Measurements from ENCODE around the gene EGLN2.
"Not testable (repeated sequence)": the region's sequence is repeated elsewhere in the genome, so short reads cannot be mapped to it uniquely, and the experiment has no call there.

EGLN2 gene

DNA sequence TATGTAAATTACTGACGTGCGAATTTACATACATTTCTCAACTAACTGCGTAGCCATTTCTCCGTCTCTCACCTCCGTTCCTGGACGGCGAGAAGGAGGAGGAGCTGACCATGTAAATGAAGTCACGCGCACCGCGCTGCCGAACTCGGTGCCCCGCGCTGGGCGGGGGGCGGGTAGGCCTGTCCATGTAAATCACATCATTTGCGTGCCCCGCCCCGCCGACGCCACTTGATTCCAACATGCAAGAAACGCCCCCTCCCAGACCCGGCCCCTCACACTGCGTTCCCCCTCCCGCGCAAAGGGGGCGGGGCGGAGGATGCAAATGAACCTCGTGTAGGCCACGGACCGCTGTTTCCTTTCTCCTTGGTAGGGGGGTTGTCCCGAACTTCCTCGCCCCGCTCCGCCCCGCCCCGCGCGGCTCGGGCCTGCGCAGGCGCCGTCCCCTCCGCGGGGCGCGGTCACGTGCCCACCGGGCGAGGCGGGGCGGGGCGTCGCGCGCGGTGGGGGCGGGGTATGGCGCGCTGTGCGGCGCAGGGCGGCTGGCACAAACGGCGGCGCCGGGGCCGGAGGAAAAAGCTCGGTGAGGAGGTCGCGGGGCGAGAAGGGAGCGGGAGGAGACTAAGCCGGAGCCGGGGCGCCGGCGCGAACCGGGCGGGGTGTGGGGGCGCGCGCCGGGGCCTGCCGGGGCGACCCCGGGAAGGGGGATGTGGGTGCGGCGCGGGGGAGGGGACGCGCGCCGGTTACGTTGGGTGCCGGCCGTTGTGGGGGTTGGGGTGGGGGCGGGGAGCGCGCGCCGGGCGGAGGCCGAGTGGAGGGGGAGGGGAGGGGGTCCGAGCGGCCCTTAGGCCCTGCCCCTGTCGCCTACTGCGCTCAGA is at the start of gene EGLN2:
Gene EGLN2, plus strand, starts transcription at position 509 of the 875 bp plus-strand sequence. CDS start 1,382 bp downstream, outside the sequence.
- DNase-seq = peak; percentile 100

DNA sequence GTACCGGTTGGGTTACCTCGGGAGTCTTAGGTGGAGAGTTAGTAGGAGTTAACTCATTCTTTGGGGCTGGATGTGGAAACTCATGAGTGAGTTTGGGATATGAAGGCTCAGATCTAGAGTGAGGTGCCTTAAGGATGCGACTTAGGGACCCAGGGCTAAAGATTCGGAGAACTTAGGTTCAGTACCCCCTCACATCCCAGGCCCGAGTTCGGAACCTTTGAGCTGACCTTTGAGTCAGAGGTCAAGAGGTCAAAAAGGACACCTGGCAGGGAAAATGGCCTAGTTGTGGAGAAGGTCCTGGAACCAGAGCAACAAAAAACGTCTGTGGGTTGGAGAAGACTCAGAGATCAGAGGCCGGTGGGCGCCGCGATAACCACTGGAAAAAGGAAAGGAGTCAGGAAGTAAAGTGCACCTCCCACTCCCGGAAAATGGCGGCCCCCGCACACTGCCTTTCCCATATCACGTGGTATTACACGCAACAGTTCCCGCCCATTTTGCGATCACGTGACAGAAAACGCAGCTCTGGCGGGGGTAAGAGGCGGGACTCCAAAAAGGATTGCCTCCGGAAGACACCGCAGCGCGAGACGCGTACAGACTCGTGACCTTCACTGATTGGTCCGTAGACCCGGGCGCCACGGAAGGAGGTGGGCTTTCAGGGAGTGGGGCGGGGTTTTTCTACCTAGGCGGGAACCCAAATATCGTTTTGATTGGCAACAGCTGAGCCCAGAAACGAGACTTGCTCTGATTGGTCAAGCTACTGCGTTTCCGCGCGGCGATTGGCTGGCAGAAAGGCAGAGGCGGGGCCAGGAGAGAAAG is 48.7 kb upstream of the EGLN2 start, which contains the start of gene ACTMAP:
Gene ACTMAP, minus strand, starts transcription at position 420 of the 816 bp plus-strand sequence. CDS start 674 bp downstream, outside the sequence.
- peak; percentile 100 for DNase-seq

DNA sequence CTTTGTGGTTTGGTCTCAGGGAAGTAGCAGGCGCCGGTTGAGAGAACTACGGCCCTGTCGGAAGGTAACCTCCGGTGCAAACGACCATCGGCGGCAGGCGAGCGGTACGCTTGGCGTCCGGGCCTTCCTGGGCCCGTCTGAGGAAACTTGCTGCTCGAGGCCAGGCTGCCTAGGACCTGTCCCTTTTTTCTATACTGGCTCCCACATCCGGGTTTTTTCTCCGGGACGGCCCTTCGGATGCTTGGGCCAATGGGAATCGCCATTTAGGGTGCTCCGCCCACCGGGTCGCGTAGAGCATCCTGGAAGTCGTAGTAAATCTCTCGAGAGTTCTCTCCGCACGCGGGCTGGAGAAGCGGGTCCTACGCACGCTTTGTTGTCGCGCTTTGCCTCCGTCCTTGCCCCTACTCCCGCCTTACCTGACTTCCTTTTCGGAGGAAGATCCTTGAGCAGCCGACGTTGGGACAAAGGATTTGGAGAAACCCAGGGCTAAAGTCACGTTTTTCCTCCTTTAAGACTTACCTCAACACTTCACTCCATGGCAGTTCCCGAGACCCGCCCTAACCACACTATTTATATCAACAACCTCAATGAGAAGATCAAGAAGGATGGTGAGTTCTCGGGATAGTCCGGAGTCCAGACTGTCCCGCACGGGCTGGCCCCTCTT is 48.0 kb upstream of the EGLN2 start, which contains the start of gene SNRPA:
Gene SNRPA, plus strand, starts transcription at position 330 of the 664 bp plus-strand sequence. Its CDS starts 206 bp downstream, at position 536.
- DNase-seq = peak; percentile 98

DNA sequence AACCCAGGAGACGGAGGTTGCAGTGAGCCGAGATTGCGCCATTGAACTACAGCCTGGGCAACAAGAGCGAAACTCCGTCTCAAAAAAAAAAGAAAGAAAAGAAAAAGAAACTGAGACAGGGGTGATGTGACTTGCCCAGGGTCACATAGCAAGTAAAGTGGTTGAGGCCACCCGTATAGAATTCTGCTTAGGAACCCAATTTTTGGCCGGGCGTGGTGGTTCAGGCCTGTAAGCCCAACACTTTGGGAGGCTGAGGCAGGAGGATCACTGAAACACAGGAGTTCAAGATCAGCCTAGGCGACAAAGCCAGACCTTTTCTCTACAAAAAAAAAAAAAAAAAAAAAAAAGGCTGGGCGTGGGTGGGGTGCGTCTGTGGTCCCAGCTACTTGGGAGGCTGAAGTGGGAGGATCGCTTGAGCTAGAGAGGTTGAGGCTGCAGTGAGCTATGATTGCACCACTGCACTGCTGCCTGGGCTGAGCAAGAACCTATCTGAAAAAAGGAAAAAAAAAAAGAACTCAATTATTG is 46.7 kb upstream of the EGLN2 start:
- DNase-seq = peak; percentile 42

DNA sequence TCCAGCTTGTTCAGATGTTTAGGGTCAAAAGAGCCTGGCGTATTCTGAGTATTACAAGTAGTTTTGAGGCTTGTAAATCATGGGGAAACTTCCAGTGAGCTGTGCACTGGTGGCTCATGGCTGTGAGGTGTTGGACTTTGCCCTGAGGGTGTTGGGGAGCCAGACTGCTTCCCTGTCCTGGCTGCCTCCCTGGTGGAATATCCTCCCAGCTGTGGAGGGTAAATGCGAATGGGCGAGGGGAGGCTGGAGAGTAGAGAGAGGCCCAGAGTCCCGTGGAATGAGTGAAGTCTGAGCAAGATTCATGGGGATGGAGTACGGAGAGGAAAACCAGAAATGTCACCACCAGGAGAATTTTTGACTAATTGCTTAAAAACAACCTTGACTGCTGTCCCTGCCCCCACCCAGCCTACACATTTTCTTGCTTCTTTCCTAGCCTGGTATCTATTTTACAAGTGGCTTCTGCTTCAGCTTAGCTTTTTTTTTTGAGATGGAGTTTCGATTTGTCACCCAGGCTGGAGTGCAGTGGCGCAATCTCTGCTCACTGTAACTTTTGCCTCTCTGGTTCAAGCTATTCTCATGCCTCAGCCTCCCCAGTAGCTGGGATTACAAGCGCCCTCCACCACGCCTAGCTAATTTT is 44.3 kb upstream of the EGLN2 start:
- DNase-seq = peak; percentile 82

DNA sequence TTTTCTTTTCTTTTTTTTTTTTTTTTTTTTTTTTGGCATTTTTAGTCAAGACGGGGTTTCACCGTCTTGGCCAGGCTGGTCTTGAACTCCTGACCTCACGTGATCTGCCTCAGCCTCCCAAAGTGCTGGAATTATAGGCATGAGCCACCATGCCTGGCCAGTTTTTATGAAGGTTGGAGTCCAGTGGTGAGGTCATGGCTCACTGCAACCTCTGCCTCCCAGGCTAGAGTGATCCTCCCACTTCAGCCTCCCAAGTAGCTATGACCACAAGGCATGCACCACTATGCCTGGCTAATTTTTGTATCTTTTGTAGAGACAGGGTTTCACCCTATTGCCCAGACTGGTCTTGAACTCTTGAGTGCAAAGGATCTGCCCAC is 43.8 kb upstream of the EGLN2 start:
- no peak for DNase-seq

DNA sequence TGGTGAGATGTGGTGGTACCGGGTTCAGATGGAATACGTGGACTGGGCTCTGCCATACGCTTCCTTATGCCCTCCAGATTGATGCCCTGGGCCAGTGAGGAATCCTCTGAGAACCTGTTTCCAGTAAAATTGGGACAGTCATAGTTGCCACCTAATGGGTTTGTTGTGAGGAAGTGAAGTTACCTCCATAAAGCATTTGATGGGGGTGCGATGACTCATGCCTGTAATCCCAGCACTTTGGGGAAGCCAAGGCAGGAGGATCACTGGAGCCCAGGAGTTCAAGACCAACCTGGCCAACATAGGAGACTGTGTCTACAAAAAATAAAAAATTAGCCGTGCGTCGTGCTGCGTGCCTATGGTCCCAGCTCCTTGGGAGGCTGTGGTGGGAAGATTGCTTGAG is 43.2 kb upstream of the EGLN2 start:
- no peak for DNase-seq

DNA sequence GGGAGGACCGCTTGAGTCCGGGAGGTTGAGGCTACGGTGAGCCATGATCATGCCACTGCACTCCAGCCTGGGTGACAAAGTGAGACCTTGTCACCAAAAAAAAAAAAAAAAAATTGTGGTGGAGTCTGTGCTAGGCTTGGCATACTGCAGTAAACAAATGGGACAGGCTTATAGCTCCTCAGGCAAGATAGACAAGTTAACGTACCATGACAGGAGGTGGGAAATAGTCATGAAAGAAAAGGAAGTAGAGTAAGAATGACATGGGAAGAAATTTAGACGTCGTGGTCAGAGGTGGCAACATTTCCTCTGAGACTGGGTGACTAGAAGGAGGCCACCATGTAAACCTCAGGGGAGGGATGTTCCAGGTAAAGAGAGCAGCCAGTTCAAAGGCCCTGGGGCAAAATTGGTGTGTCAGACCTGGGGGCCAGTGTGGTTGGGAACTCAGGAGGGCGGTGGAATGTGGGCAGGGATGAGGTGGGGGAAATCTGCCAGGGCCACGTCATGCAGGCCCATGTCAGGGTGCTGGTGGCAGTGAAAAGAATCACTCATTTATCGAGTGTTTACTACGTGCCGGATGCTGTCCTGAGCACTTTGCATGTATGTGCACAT is 42.4 kb upstream of the EGLN2 start:
- peak; percentile 48 for DNase-seq

DNA sequence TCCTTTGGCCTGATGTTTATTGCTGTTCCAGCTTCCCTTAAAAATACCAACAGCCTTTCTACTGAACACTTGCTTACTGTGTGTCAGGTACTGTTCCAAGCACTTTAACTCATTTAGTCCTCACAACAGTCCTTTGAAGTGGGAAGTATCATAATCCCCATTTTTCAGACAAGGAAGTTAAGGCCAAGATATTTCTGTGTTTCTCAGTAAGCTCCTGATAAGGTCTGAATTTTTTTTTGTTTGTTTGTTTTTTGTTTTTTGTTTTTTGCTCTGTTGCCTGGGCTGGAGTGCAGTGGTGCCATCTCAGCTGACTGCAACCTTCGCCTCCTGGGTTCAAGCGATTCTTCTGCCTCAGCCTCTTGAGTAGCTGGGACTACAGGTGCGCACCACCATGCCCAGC is 40.5 kb upstream of the EGLN2 start:
- no peak for DNase-seq

DNA sequence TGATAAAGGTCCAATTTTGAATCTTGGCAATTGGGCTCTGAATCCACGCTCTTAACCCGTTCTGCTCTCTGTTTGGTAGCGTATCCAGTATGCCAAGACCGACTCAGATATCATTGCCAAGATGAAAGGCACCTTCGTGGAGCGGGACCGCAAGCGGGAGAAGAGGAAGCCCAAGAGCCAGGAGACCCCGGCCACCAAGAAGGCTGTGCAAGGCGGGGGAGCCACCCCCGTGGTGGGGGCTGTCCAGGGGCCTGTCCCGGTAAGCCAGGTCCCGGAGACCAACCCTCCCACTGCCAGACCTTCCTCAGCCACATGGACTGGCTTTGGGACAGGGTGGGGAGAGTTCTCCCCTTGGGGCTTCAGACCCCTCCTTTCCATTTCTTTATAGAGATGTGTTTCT is 39.6 kb upstream of the EGLN2 start:
- DNase-seq = no peak

DNA sequence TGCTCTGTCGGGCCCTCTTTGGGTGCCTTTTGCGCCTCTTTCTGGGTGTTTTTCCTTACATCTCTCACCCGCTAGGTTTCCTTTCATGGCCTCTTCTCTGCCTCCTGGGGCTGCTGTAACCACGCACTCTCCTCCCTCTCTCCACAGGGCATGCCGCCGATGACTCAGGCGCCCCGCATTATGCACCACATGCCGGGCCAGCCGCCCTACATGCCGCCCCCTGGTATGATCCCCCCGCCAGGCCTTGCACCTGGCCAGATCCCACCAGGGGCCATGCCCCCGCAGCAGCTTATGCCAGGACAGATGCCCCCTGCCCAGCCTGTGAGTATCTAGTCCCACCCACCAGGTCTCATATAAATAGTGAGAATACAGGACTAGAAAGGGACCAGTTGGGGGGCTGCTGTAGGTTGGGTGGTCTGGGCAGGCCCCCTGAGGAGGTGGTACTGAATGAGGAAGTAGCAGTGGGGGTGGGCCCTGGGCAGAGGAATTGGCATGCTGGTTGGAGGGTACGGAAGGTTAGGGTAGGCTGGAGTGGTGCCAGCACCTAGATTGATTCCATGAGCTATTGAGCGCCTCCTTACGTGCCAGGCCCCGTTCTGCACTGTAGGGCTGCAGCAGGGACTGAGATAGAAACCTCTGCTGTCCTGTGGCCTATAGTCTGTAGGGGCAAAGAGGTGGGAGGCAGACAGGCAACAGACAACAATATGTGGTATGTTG is 36.1 kb upstream of the EGLN2 start:
- DNase-seq = no peak

DNA sequence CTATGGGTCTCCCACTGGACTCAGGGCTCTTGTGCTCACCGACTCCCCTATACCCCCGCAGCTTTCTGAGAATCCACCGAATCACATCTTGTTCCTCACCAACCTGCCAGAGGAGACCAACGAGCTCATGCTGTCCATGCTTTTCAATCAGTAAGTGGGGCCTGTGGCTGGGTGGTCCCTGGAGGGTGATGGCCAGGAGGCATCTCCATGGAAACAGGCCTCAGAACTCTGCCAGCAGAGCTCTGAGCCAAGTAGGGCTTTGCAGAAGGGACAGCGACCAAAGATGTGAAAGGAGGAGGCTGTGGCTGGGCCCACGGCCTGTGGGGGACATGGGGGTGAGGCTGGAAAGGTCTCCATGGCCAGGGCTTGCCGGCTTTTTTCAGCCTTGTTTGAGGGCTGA is 35.5 kb upstream of the EGLN2 start:
- DNase-seq = no peak

DNA sequence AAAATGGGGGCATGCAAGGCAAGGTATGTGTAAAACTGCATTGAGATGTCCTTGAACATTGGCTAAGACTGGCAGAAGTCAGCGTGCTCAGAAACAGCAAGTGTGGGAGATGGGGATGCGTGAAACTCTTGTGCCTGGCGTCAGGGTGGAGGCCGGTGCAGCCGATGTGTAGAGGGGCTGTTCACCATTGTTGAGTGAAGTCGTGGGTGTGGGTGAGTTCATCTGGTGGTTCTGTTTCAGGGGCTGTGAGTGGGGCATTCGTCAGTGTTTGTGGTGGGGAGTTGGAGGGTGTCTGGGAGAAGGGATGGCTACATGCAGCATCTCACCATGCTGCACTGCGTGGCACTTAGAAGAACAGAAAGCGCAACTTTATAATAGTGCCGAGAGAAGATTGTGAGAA is 35.0 kb upstream of the EGLN2 start:
- DNase-seq = no peak

DNA sequence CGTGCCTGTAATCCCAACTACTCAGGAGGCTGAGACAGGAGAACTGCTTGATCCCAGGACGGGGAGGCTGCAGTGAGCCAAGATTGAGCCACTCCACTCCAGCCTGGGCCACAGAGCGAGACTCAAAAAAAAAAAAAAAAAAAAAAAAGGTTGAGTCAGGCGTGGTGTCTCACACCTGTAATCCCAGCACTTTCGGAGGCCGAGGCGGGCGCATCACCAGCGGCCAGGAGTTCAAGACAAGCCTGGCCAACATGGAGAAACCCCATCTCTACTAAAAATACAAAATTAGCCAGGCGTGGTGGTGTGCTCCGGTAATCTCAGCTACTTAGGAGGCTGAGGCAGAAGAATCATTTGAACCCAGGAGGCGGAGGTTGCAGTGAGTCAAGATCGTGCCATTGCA is 32.6 kb upstream of the EGLN2 start:
- DNase-seq = not testable (repeated sequence)

DNA sequence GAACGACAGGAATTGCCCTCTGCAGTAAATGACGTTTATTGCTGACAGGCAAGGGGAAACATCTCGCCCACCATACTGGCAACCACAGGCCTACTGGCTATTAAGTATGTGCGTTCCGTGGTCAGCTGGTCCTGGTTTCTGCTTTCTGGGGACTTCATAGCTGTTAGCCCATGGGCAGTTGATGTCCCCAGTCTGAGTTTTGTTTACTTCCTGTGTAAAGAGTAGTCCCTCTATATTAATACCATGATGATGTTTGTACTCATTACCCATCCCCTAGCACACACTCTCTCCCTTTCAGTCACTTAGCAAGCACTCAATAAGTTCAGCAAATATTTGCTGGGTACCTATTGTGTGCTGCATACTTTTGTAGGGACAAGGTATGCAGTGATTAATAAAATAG is 30.1 kb upstream of the EGLN2 start:
- no peak for DNase-seq

DNA sequence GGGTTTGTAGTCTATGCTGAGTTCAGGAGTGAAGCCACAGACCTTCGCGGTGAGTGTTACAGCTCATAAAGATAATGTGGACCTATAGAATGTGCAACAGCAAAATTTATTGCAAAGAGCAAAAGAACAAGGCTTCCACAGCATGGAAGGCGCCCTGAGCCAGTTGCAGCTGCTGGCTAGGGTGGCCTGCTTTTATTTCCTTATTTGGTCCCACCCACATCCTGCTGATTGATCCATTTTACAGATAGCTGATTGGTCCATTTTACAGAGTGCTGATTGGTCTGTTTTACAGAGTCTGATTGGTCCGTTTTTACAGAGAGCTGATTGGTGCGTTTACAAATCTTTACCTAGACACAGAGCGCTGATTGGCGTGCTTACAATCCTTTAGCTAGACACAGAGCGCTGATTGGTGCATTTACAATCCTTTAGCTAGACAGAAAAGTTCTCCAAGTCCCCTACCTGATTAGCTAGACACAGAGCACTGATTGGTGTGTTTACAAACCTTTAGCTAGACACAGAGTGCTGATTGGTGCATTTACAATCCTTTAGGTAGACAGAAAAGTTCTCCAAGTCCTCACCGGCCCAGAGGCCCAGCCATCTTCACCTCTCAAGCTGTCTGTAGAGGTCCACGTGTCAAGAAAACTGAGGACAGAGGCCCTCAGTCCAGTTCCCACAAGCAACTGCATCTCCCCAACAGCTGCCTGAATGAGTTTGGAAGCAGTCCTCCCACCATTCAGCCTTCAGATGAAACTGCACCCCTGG is 27.7 kb upstream of the EGLN2 start:
- peak; percentile 35 for DNase-seq

DNA sequence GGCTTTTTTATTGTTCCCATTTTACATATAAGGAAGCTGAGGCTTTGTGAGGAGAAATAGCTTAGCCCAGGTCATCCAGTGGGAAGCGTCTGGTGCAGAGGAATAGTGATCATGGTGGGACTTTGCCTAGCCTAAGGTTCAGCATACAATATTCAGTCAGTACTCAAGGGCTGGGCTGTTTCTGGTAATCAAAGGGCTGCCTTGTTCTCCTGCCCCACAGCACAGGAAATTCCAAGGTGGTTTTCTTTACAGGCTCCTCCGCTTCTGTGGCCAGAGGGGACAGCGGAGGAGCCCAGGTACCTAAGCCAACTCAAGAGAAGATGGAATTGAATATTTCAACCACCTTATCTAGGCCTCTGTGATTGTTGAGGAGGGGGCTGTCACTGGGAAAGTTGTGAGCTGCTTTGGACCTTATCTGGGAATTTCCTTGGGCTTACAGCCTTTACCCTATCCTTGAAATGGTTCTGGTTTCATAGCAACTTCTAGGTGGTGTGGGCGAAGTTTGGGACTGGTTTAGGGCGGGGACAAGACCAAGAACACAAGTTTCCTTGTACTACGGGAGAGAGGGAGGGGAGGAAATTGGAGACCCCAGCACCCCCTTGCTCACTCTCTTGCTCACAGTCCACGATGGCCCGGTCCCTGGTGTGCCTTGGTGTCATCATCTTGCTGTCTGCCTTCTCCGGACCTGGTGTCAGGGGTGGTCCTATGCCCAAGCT is 23.9 kb upstream of the EGLN2 start, which contains the start of gene MIA:
Gene MIA, plus strand, starts transcription at position 606 of the 716 bp plus-strand sequence. Its CDS starts 22 bp downstream, at position 628.
- DNase-seq = no peak

DNA sequence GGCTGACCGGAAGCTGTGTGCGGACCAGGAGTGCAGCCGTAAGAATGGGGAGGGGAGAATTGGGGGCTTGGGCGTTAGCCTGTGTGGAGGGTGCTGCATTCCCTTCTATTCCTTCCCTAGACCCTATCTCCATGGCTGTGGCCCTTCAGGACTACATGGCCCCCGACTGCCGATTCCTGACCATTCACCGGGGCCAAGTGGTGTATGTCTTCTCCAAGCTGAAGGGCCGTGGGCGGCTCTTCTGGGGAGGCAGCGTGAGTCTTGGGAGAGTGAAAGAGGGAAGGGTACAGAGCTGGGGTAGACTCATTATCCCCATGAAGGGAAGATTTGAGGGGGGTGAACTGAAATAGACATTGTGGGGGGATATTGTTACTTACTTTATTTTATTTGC is 23.4 kb upstream of the EGLN2 start:
- no peak for DNase-seq

DNA sequence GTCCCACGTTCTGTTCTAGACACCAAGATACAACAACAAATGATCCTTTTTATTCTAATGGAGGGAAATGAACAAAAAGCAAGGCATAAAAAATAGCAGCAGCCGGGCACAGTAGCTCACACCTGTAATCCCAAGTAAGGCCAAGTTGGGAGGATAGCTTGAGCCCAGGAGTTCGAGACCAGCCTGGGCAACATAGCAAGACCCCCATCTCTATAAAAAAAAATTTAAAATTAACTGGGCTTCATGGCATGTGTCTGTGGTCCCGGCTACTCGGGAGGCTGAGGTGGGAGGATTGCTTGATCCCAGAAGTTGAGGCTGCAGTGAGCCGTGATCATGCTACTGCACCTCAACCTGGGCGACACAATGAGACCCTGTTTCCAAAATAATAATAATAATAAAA is 22.6 kb upstream of the EGLN2 start:
- no peak for DNase-seq

All from activated CD4-positive, alpha-beta T cell treated with anti-CD3 and anti-CD28 coated beads, Interleukin-10, Interleukin-2, amounts not matched to agents 100 ng/mL and 50 ng/mL, durations not matched to agents 16 hours and 8 hours (primary cell).